Stomach (tissue), 4 donors: Measurements from ENCODE around the gene SYNDIG1.

Experiments used
- CTCF ChIP-seq, 7 experiments: fragments of 450-650 bp in 4 of 7; fragments of 200-600 bp in 3 of 7; sonication (generic) in 3 of 7; IDR thresholded peaks; one replicate each; pipeline ENCODE4 v1.5.1; 2016 to 2019; ENCODE audit warnings: antibody characterized with exemption in 7 of 7, control low read depth in 2 of 7, mild to moderate bottlenecking in 1 of 7
- EP300 ChIP-seq: sonication (generic); formaldehyde crosslinking; IDR thresholded peaks from one replicate; pipeline ENCODE4 v1.6.1; 2017; ENCODE audit warnings: antibody characterized with exemption
- POLR2A ChIP-seq, 4 donors: fragments of 450-650 bp; IDR thresholded peaks; one replicate each; pipeline ENCODE4 v1.6.1; 2016; ENCODE audit warnings: antibody characterized with exemption in 4 of 4, control low read depth in 2 of 4, mild to moderate bottlenecking in 1 of 4, moderate library complexity in 1 of 4
- POLR2AphosphoS5 ChIP-seq, 3 donors: sonication (generic); formaldehyde crosslinking; IDR thresholded peaks; one replicate each; pipeline ENCODE4 v1.6.1; 2016; ENCODE audit warnings: antibody characterized with exemption in 3 of 3

GRCh38 chr20:24634855-24635254, 165.4 kb downstream of the SYNDIG1 start:
- TF ChIP-seq CTCF (IDR thresholded peaks at IDR 0.05) (no peak), POLR2A (IDR thresholded peaks at IDR 0.05) (no peak), EP300 (no peak), POLR2AphosphoS5 (IDR thresholded peaks at IDR 0.05) (no peak)
